Measurements from ENCODE around the gene USP31.

DNA sequence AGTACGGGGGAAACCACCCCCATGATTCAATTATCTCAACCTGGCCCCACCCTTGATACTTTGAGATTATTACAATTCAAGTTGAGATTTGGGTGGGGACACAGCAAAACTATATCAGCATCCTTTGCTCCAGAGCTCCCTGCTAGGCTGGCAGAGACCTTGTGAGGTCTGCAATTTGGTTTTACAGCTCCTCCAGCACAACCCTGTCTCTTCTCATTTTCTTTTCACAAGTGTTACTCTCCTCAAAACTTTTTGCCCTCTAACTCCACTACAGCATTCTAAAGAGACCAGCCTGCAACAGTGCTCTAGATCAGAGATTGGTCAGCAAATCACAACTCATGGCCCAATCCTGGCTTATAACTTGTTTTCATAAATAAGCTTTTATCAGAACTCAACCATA lies 114.0 kb downstream of the USP31 start:
- TF ChIP-seq, protein P1, sequence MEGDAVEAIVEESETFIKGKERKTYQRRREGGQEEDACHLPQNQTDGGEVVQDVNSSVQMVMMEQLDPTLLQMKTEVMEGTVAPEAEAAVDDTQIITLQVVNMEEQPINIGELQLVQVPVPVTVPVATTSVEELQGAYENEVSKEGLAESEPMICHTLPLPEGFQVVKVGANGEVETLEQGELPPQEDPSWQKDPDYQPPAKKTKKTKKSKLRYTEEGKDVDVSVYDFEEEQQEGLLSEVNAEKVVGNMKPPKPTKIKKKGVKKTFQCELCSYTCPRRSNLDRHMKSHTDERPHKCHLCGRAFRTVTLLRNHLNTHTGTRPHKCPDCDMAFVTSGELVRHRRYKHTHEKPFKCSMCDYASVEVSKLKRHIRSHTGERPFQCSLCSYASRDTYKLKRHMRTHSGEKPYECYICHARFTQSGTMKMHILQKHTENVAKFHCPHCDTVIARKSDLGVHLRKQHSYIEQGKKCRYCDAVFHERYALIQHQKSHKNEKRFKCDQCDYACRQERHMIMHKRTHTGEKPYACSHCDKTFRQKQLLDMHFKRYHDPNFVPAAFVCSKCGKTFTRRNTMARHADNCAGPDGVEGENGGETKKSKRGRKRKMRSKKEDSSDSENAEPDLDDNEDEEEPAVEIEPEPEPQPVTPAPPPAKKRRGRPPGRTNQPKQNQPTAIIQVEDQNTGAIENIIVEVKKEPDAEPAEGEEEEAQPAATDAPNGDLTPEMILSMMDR (IDR thresholded peaks at IDR 0.05), result no peak
- no peak for TF ChIP-seq POLR2A (IDR thresholded peaks at IDR 0.05)
- TF ChIP-seq POLR2AphosphoS5 (IDR thresholded peaks at IDR 0.05), result no peak
- no peak for TF ChIP-seq EP300 (IDR thresholded peaks at IDR 0.05; ENCODE audit: low read depth)
